Activated naive CD4-positive, alpha-beta T cell treated with anti-CD3 and anti-CD28 coated beads for 36 hours (primary cell): ENCODE measurements around the gene PSD. TPM values are rescaled to one million over a fixed set of nuclear protein-coding genes. Genes with fewer than 3 reads are reported as not detected.

Experiments used
- CTCF ChIA-PET: fragments of 350-600 bp; sonication (Branson Sonifier 250); formaldehyde crosslinking; loops from one replicate; lab custom pipeline; 2021; ENCODE audit warnings: antibody characterized with exemption; lab: Charles Lee
- DNase-seq: peaks from one replicate; pipeline ENCODE4 v3.0.0-alpha.2; 2020
- H3K27ac Mint-ChIP-seq: one replicate; pipeline ENCODE4 v1.8.0; 2021; ENCODE audit warnings: mild to moderate bottlenecking, mixed read lengths
- H3K27me3 Mint-ChIP-seq: one replicate; pipeline ENCODE4 v1.8.0; 2021; ENCODE audit warnings: low read depth, mixed read lengths
- H3K36me3 Mint-ChIP-seq: one replicate; pipeline ENCODE4 v1.8.0; 2021; ENCODE audit warnings: low read depth, mixed read lengths
- H3K4me1 Mint-ChIP-seq: one replicate; pipeline ENCODE4 v1.8.0; 2021; ENCODE audit warnings: low read depth, mixed read lengths
- H3K4me3 Mint-ChIP-seq: one replicate; pipeline ENCODE4 v1.8.0; 2021; ENCODE audit warnings: mild to moderate bottlenecking, moderate library complexity, mixed read lengths
- H3K9me3 Mint-ChIP-seq: one replicate; pipeline ENCODE4 v1.8.0; 2021; ENCODE audit warnings: mixed read lengths
- intact Hi-C: fragments of 100-400 bp; cut with micrococcal nuclease; formaldehyde crosslinking; loops from one replicate; pipeline ENCODE4 v1.15.1; 2023
- total RNA-seq, 2 experiments: library from RNA; stranded (reverse); gene quantifications; one replicate each; pipeline ENCODE4 v1.2.3, GENCODE V29; 2021

The PSD gene
- total RNA-seq = 1 to 10 TPM; 6.2 to 7.2 TPM

GRCh38 chr10:102418622-102419268 is at the start of gene PSD:
TSS of gene PSD (minus strand) at chr10:102418785. CDS start at chr10:102417038, 1,747 bp downstream.
- intact Hi-C loops = no loop called here

GRCh38 chr10:102467971-102468438 is 49.4 kb upstream of the PSD start:
- Mint-ChIP-seq H3K27me3 (no peaks in the 10 kb centered on the region), H3K4me1 (peaks cover 12% of the 10 kb centered on the region), H3K4me3 (no peak overlapping the region), H3K27ac (no peak overlapping the region), H3K36me3 (peaks cover 2% of the 10 kb centered on the region), H3K9me3 (no peaks in the 10 kb centered on the region)
- no peak for DNase-seq
- CTCF ChIA-PET = interaction anchor here (0.6 to 2.3 kb wide), 3 partner anchors 11 to 15 kb away, joined by 3 to 12 read pairs (median 6); no protein-coding TSS in a partner anchor
- intact Hi-C loops = no loop called here

More at GRCh38 chr10:102418622-102419268, at the start of gene PSD:
- H3K27ac Mint-ChIP-seq = no peak within 1 kb of the TSS
- peaks cover 30% of the 10 kb centered on the region for H3K4me1 Mint-ChIP-seq
- H3K27me3 Mint-ChIP-seq = peaks cover 27% of the 10 kb centered on the region
- peak within 1 kb of the TSS; percentile 95 for H3K4me3 Mint-ChIP-seq
- H3K36me3 Mint-ChIP-seq = peaks cover 1% of the 10 kb centered on the region
- CTCF ChIA-PET = no interaction called here
- no peaks in the 10 kb centered on the region for H3K9me3 Mint-ChIP-seq
- no peak for DNase-seq

GRCh38 chr10:102467318-102467717 is 48.7 kb upstream of the PSD start:
- peaks cover 12% of the 10 kb centered on the region for H3K4me1 Mint-ChIP-seq
- DNase-seq = no peak
- no peaks in the 10 kb centered on the region for H3K9me3 Mint-ChIP-seq
- no peak overlapping the region for H3K4me3 Mint-ChIP-seq
- peaks cover 2% of the 10 kb centered on the region for H3K36me3 Mint-ChIP-seq
- intact Hi-C loops = no loop called here
- CTCF ChIA-PET = interaction anchor here (0.7 kb wide), 1 partner anchor 306 kb away, joined by 3 read pairs; no protein-coding TSS in a partner anchor
- H3K27ac Mint-ChIP-seq = no peak overlapping the region
- no peaks in the 10 kb centered on the region for H3K27me3 Mint-ChIP-seq

GRCh38 chr10:102465466-102465865 is 46.9 kb upstream of the PSD start:
- no peak for DNase-seq
- intact Hi-C loops = no loop called here
- CTCF ChIA-PET = interaction anchor here (0.6 to 1.3 kb wide), 5 partner anchors 14 to 297 kb away, joined by 3 to 4 read pairs (median 3); no protein-coding TSS in a partner anchor
- Mint-ChIP-seq H3K4me1 (peaks cover 23% of the 10 kb centered on the region), H3K27ac (no peak overlapping the region), H3K9me3 (no peaks in the 10 kb centered on the region), H3K36me3 (peaks cover 2% of the 10 kb centered on the region), H3K27me3 (no peaks in the 10 kb centered on the region), H3K4me3 (no peak overlapping the region)

- Mint-ChIP-seq H3K9me3 (no peaks in the 10 kb centered on the region), H3K27ac (no peak overlapping the region), H3K4me1 (peaks cover 23% of the 10 kb centered on the region), H3K27me3 (no peaks in the 10 kb centered on the region), H3K4me3 (no peak overlapping the region), H3K36me3 (no peaks in the 10 kb centered on the region)
- intact Hi-C loops = no loop called here
- no peak for DNase-seq
- CTCF ChIA-PET = interaction anchor here (0.9 kb wide), 1 partner anchor 41 kb away, joined by 4 read pairs; no protein-coding TSS in a partner anchor
Measured at GRCh38 chr10:102463983-102464382, 45.4 kb upstream of the PSD start.

GRCh38 chr10:102462512-102463054 is 44.0 kb upstream of the PSD start:
- intact Hi-C loops = no loop called here

GRCh38 chr10:102461187-102462054 is 42.8 kb upstream of the PSD start:
- H3K4me1 Mint-ChIP-seq = peaks cover 23% of the 10 kb centered on the region
- peak overlapping the region; percentile 88 for H3K4me3 Mint-ChIP-seq
- no peaks in the 10 kb centered on the region for H3K36me3 Mint-ChIP-seq
- DNase-seq = peak; percentile 94
- no peaks in the 10 kb centered on the region for H3K9me3 Mint-ChIP-seq
- no peaks in the 10 kb centered on the region for H3K27me3 Mint-ChIP-seq
- CTCF ChIA-PET = interaction anchor here (0.6 to 2.5 kb wide), 12 partner anchors 10 to 1447 kb away, joined by 3 to 21 read pairs (median 3); partner anchors contain the start of genes C10orf95 and SUFU
- peak overlapping the region; percentile 73 for H3K27ac Mint-ChIP-seq
- intact Hi-C loops = loop anchor here (1.0 kb wide), 6 partner anchors 11 to 216 kb away; partner anchors contain the start of genes ACTR1A, CUEDC2 and GBF1

More at GRCh38 chr10:102462512-102463054, 44.0 kb upstream of the PSD start:
- no peaks in the 10 kb centered on the region for H3K36me3 Mint-ChIP-seq
- peaks cover 23% of the 10 kb centered on the region for H3K4me1 Mint-ChIP-seq
- H3K27ac Mint-ChIP-seq = no peak overlapping the region
- no peaks in the 10 kb centered on the region for H3K27me3 Mint-ChIP-seq
- no peak for DNase-seq
- no peaks in the 10 kb centered on the region for H3K9me3 Mint-ChIP-seq
- peak overlapping the region; percentile 2 for H3K4me3 Mint-ChIP-seq
- CTCF ChIA-PET = interaction anchor here (1.2 to 2.5 kb wide), 2 partner anchors 17 to 116 kb away, joined by 3 to 21 read pairs; no protein-coding TSS in a partner anchor

GRCh38 chr10:102460836-102461186 is 42.2 kb upstream of the PSD start:
- DNase-seq = no peak
- H3K4me3 Mint-ChIP-seq = peak overlapping the region; percentile 88
- CTCF ChIA-PET = interaction anchor here (1.1 to 2.5 kb wide), 5 partner anchors 9 to 231 kb away, joined by 3 to 21 read pairs (median 9); partner anchors contain the start of gene C10orf95
- H3K27me3 Mint-ChIP-seq = no peaks in the 10 kb centered on the region
- intact Hi-C loops = loop anchor here (1.0 kb wide), 6 partner anchors 11 to 216 kb away; partner anchors contain the start of genes ACTR1A, CUEDC2 and GBF1
- H3K9me3 Mint-ChIP-seq = no peaks in the 10 kb centered on the region
- H3K27ac Mint-ChIP-seq = peak overlapping the region; percentile 73
- no peaks in the 10 kb centered on the region for H3K36me3 Mint-ChIP-seq
- H3K4me1 Mint-ChIP-seq = peaks cover 23% of the 10 kb centered on the region

GRCh38 chr10:102458656-102459055 is 40.1 kb upstream of the PSD start:
- intact Hi-C loops = no loop called here
- CTCF ChIA-PET = no interaction called here
- Mint-ChIP-seq H3K4me1 (peaks cover 22% of the 10 kb centered on the region), H3K9me3 (no peaks in the 10 kb centered on the region), H3K27ac (no peak overlapping the region), H3K27me3 (no peaks in the 10 kb centered on the region), H3K36me3 (no peaks in the 10 kb centered on the region), H3K4me3 (no peak overlapping the region)
- DNase-seq = no peak

- Mint-ChIP-seq H3K4me1 (peaks cover 21% of the 10 kb centered on the region), H3K9me3 (no peaks in the 10 kb centered on the region), H3K36me3 (peaks cover 6% of the 10 kb centered on the region), H3K27ac (no peak overlapping the region), H3K4me3 (no peak overlapping the region), H3K27me3 (no peaks in the 10 kb centered on the region)
- no peak for DNase-seq
- intact Hi-C loops = no loop called here
- CTCF ChIA-PET = interaction anchor here (1.2 kb wide), 1 partner anchor 22 kb away, joined by 4 read pairs; no protein-coding TSS in a partner anchor
Measured at GRCh38 chr10:102457591-102458150, 39.1 kb upstream of the PSD start.

GRCh38 chr10:102455893-102456471 is 37.4 kb upstream of the PSD start:
- Mint-ChIP-seq H3K27ac (peak overlapping the region; percentile 77), H3K4me1 (peaks cover 22% of the 10 kb centered on the region), H3K27me3 (no peaks in the 10 kb centered on the region), H3K9me3 (no peaks in the 10 kb centered on the region), H3K36me3 (peaks cover 16% of the 10 kb centered on the region), H3K4me3 (no peak overlapping the region)
- intact Hi-C loops = no loop called here
- CTCF ChIA-PET = no interaction called here
- DNase-seq = no peak
